ENCODE results near the gene MCHR1. TPM values are rescaled to one million over a fixed set of nuclear protein-coding genes. Genes with fewer than 3 reads are reported as not detected.

Gene MCHR1
- total and polyA plus RNA-seq, 2 of the 13 experiments (the other 11 are each of a cell fraction or from before 2014, with no cell fraction given) = 0.40 to 0.83 TPM

DNA sequence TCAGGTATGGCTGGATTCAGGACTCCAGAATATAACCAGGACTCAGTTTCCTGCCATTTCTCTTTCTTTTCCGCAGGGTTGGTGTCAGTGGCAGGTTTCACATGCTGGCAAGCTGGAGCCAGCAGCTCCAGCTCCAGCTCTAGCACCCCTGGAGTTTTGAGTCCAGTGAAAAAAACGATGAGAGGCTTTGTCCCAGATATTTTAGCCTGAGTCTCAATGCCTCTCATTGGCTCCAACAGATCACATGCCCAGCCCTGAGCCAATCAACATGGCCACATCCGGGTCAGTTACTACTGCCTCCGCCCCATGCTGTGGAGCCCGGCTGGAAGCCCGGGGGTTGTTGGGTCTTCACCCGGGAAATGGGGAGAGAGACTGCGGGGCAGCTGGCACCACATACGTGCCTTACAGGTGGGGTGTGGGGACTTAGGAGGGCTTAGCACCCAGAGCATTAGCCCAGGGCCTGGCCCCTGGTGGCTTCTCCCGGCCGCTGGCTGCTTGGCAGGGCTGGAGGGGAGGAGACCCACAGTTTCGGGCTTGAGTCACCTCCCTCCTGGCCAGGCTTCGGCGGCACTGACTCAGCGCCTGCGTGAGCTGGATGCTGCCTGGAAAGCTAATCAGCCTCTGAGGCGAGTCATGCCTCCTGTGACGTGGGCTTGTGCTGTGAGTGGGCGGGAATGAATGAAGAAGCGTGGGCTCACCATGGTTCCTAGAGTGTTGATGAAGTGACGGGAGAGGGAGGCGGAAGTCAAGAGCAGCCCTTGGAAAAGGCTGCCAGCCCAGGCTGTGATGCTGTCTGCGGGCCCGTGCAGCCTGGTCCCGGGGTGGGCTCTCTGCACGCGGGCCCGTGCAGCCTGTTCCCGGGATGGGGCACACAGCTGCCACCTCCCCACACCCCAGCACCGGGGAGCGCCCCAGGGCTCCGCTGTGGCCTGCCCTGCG is 27.5 kb upstream of the MCHR1 start (continued):
- TF ChIP-seq HIVEP1 (CRISPR knock-in tag; IDR thresholded peaks at IDR 0.05) (0 out of 2 replicates have a peak, but pooled peaks have one; percentile 32), HMG20A (CRISPR knock-in tag; IDR thresholded peaks at IDR 0.05; ENCODE audit: borderline replicate concordance) (peak; percentile 13; the same call in 1 of the 2 replicates), HNF4G (IDR thresholded peaks at IDR 0.05; ENCODE audit: borderline replicate concordance, low read depth, low read length) (no peak), HNF4G (CRISPR knock-in tag; IDR thresholded peaks at IDR 0.05; ENCODE audit: borderline replicate concordance, low read depth) (no peak)
- TF ChIP-seq, protein P1, sequence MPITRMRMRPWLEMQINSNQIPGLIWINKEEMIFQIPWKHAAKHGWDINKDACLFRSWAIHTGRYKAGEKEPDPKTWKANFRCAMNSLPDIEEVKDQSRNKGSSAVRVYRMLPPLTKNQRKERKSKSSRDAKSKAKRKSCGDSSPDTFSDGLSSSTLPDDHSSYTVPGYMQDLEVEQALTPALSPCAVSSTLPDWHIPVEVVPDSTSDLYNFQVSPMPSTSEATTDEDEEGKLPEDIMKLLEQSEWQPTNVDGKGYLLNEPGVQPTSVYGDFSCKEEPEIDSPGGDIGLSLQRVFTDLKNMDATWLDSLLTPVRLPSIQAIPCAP (CRISPR knock-in tag; IDR thresholded peaks at IDR 0.05; ENCODE audit: low read depth) = no peak

DNA sequence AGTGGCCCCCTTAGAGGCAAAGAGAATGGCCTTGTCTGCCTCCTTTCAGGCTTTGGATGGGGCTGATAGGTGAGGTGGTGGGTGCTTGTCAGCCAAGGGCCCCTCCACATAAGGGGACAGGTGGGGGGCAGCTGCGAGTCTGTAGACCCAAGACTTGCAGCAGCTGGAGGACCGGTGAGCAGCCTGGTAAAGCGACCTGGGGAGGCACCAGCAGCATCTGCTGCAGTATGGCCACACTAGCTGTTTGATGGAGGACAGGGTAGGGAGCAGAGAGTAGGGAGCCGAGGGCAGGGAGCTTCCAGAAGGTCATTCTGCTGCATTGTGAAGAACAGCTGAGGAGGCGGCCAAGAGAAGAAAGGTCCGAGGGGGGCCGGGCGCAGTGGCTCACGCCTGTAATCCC is 25.9 kb upstream of the MCHR1 start:
- in situ Hi-C loops (cut with HindIII; ENCODE audit: extremely low pct_ligation_motif_present, low pct_unique_long_range_greater_than_20kb) (loop anchor here (5.0 kb wide), 1 partner anchor 216 kb away; no protein-coding TSS in a partner anchor), intact Hi-C loops (cut with micrococcal nuclease; ENCODE audit: unreplicated experiment) (no loop called here)
- no peak overlapping the region for H2AFZ ChIP-seq (ENCODE audit: low read length)
- H3K4me1 ChIP-seq (ENCODE audit: insufficient read depth, low read length) = peaks cover 45% of the 10 kb centered on the region
- POLR2A ChIA-PET = interaction anchor here (1.2 to 3.0 kb wide), 2 partner anchors 9 to 215 kb away, joined by 6 to 21 read pairs; no protein-coding TSS in a partner anchor
- ATAC-seq (no peak), DNase-seq (ENCODE audit: low spot score) (no peak), FAIRE-seq (no peak)
- H3K4me3 ChIP-seq (replicated peaks in 1 of 3; ENCODE audit: insufficient read depth in 1 of 3, low read depth in 2 of 3, low read length in 3 of 3) = no peak overlapping the region
- no peaks in the 10 kb centered on the region for H4K20me1 ChIP-seq (ENCODE audit: insufficient read depth, low read length)
- H3K79me2 ChIP-seq (ENCODE audit: insufficient read depth, low read length) = no peaks in the 10 kb centered on the region
- no peaks in the 10 kb centered on the region for H3K9me3 ChIP-seq (ENCODE audit: low read length)
- WGBS (ENCODE audit: low lambda C conversion rate) = 98% methylated on average over 7 of the region's 9 CpGs
- no peak overlapping the region; the same call in 1 of the 2 replicates for H3K4me2 ChIP-seq (ENCODE audit: low read depth, low read length)
- no peak overlapping the region for H3K9ac ChIP-seq (ENCODE audit: insufficient read depth, low read depth, low read length)
- no peaks in the 10 kb centered on the region for H3K36me3 ChIP-seq (replicated peaks in 1 of 2; ENCODE audit: control insufficient read depth in 1 of 2, insufficient read depth in 2 of 2, low read length in 2 of 2)
- H3K27ac ChIP-seq (ENCODE audit: extremely low read length, insufficient read depth, low read length) = no peak overlapping the region
- CTCF ChIA-PET (ENCODE audit: low intra/inter-chr PET ratio, low total read pairs) = no interaction called here
- BruUV-seq (replicated peaks) = no TSS peak
- H3K27me3 ChIP-seq (ENCODE audit: control insufficient read depth in 1 of 2, insufficient read depth in 2 of 2, low read length in 2 of 2) = no peaks in the 10 kb centered on the region; a peak in 1 of 5 replicates
- TF ChIP-seq NR2F2 (IDR thresholded peaks at IDR 0.05; ENCODE audit: borderline replicate concordance, low read depth) (no peak), ZNF773 (CRISPR knock-in tag; IDR thresholded peaks at IDR 0.05; ENCODE audit: borderline replicate concordance) (no peak), ZNF101 (CRISPR knock-in tag; IDR thresholded peaks at IDR 0.05; ENCODE audit: borderline replicate concordance, low read depth) (no peak), ZNF260 (CRISPR knock-in tag; IDR thresholded peaks at IDR 0.05; ENCODE audit: borderline replicate concordance, low read depth) (no peak), MAZ (IDR thresholded peaks at IDR 0.05; ENCODE audit: borderline replicate concordance, low read depth, low read length) (no peak), MAZ (CRISPR knock-in tag; IDR thresholded peaks at IDR 0.05; ENCODE audit: low read depth) (no peak), ZMYM3 (CRISPR knock-in tag; IDR thresholded peaks at IDR 0.05) (no peak), ZFAT (CRISPR knock-in tag; conservative IDR thresholded peaks at IDR 0.05) (no peak), NFIB (CRISPR knock-in tag; IDR thresholded peaks at IDR 0.05; ENCODE audit: borderline replicate concordance) (no peak), CEBPB (IDR thresholded peaks at IDR 0.05; ENCODE audit: borderline replicate concordance, low read depth, low read length) (no peak), FIP1L1 (IDR thresholded peaks at IDR 0.05; ENCODE audit: borderline replicate concordance, insufficient read depth, low read depth, low read length) (no peak)
- TF ChIP-seq, protein P2, sequence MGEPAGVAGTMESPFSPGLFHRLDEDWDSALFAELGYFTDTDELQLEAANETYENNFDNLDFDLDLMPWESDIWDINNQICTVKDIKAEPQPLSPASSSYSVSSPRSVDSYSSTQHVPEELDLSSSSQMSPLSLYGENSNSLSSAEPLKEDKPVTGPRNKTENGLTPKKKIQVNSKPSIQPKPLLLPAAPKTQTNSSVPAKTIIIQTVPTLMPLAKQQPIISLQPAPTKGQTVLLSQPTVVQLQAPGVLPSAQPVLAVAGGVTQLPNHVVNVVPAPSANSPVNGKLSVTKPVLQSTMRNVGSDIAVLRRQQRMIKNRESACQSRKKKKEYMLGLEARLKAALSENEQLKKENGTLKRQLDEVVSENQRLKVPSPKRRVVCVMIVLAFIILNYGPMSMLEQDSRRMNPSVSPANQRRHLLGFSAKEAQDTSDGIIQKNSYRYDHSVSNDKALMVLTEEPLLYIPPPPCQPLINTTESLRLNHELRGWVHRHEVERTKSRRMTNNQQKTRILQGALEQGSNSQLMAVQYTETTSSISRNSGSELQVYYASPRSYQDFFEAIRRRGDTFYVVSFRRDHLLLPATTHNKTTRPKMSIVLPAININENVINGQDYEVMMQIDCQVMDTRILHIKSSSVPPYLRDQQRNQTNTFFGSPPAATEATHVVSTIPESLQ (CRISPR knock-in tag; conservative IDR thresholded peaks at IDR 0.05) = no peak
- TF ChIP-seq, protein P3, sequence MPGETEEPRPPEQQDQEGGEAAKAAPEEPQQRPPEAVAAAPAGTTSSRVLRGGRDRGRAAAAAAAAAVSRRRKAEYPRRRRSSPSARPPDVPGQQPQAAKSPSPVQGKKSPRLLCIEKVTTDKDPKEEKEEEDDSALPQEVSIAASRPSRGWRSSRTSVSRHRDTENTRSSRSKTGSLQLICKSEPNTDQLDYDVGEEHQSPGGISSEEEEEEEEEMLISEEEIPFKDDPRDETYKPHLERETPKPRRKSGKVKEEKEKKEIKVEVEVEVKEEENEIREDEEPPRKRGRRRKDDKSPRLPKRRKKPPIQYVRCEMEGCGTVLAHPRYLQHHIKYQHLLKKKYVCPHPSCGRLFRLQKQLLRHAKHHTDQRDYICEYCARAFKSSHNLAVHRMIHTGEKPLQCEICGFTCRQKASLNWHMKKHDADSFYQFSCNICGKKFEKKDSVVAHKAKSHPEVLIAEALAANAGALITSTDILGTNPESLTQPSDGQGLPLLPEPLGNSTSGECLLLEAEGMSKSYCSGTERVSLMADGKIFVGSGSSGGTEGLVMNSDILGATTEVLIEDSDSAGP (CRISPR knock-in tag; IDR thresholded peaks at IDR 0.05; ENCODE audit: borderline replicate concordance) = no peak

All from HepG2 (cell line).